Middle frontal gyrus (tissue), 1 donor: ENCODE results near the gene PTPRD.

Source experiments
- DNase-seq: peaks from one replicate; pipeline ENCODE4 v3.0.0-alpha.2; 2015; ENCODE audit warnings: low spot score; ENCODE audit errors: extremely low spot score

Gene PTPRD

DNA sequence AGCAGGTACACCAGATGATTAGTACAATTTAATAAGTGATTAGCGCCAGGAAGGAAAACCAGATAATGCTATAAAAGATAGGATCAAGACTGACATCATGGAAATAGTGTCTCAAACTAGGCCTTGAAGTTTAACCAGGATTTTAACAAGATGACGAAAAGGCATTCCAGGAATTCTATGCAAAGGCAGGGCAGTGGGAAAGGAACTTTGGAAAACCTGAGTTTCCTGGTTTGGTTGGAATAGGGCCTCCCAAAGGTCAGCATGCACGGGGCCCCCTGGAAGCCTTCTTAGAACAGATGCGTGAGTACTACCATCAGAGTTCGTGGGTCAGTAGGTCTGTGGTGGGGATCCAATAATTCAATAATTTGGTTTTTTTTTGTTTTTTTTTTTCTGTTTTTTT, 1878.0 kb downstream of the PTPRD start:
- DNase-seq: no peak

DNA sequence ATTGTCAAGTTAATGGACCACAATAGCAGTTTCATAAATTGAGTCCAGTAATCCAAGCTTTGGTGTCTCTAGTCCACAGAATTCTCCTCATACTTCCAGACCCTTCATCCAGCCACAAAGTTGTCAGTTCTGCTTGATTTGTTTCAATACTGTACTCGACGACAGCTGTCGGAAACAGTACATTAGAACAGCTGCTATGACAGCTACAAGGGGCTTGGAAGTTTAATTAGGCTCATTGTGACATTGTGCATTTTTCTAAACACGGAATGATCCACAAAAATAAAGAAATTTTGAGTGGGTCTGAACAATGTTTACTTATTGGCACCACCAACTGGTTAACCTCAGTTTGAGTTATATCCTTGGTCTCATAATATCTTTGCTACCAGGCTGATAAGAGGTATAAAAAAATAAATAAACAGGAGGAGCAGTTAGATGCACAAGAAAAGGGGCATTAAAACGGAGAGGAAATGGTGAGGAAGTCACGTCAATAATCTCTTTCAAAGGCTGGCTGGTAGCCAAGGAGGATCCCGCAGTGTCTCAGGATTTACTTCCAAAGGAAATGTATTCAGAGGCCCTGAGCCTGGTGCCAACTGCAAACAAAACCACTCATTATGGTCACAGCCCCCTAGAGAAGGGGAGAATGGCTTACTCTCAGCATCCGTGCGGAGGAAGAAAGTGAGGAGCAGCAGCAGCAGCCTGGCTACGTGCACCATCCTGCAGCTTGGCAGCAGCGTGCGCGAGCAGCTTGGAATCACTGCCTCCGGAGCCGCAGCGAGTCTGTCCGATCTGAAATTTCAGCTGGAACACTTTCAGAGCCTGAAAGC, 1879.5 kb downstream of the PTPRD start:
- peak; percentile 70 for DNase-seq

DNA sequence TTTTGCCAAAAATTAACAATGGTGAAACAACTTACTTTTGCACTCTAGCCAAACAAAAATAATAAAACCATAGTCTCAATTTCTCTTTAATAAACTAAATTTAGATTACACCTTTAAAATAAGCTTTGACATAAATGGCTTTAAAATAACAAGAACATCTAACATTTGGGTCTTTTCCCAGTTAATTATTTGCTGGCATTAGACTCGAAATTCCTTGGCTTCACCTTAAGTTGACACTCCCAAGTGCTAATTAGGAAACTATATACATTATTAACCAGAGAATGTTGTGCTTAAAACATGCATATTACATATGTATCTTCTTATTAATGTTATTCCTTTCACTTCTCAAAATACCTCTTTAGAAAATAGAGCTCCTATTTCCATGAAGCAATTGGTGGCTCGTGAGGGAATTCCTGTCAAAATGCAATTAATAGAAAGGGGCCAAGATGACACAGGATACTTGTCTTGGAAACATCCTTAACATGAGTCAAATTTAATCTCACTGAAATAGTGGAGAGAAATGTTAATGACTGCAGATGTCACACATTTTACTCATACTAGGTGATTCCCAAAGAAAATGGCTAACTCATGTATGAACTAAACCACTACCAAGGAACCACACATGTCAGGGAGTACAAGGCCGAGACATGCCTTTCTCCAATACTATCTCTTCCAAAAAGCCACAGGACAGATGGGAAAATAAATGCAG, 1880.3 kb downstream of the PTPRD start:
- DNase-seq: no peak

DNA sequence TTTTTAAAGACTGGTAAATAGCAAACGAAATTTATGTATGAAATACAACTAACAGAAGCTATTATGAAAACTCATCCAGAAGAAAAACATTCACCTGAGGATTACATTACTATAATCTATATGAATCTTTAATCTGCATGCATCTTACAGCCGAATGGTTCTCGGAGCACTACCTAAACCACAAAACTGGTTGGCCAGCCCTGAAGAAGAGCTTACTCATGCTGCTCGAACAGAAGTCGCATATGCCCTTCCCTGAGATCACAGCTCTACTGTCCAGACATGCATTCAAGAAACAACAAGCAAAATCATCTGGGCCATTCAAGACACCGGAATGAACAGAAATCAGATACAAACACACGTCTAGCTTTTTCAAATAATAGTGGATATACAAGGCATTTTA, 1882.2 kb downstream of the PTPRD start:
- DNase-seq: no peak

DNA sequence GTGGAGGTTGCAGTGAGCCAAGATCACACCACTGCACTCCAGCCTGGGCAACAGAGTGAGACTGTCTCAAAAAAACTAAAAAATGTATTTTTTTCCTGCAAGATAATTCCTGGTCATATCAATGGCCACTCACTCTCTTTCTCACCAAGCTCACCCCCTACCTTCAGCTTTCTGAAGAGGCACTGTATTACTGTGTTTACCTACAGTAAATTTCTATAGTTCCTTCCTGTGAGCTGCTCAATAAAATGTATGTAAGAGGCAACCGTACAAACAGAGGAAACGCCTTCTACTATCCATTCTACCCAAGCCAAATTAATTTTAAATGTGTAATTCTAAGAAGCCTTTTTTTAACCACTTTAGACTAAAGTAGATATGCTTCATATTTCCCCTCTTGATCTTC, 1883.9 kb downstream of the PTPRD start:
- no peak for DNase-seq

DNA sequence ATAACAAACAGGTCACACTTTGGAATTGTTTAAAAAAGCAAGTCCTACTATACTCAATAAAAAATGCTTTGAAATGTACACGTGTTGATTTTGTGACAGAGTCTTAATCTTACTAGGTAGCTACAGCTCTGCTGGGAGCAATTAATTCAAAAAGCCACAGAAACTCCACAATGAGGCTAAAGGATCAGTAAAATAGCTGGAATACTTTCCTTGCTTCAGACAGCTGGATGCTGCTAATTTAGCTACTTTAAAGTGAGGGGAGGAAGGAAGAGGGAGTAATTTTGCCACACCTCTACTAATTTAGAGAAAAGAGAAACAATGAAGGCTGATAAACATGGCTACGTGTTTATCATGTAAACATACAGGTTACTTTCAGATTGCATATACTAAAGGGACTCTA, 1885.6 kb downstream of the PTPRD start:
- no peak for DNase-seq

DNA sequence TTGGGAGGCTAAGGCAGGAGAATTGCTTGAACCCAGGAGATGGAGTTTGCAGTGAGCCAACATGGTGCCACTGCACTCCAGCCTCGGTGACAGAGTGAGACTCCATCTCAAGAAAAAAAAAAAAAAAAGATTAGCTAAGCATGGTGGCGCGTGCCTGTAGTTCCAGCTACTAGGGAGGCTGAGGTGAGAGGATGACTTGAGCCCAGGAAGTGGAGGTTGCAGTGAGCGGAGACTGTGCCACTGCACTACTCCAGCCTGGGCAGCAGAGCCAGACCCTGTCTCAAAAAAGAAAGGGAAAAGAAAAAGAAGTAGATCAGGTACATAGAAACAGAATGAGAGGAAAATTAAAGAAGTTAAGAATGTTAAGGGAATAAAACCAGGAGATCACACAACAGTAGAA, 1886.1 kb downstream of the PTPRD start:
- no peak for DNase-seq

DNA sequence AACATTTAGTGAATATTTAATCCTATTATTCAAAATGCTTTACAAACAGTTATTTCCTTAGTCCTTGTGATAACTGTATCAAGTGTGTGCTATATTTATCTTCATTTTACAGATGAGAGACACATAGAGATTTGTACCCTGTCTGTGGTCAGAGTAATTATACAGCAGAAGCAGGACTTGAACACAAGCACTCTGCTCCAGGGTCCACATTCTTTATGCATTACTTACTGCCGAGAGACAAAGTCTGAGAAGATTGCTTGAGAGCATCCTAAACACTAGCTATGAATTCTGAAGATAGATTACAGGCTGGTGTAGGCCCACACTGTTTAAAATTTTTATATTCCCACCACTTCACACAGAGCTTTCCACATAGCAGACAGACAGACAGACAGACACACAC, 1887.2 kb downstream of the PTPRD start:
- no peak for DNase-seq

DNA sequence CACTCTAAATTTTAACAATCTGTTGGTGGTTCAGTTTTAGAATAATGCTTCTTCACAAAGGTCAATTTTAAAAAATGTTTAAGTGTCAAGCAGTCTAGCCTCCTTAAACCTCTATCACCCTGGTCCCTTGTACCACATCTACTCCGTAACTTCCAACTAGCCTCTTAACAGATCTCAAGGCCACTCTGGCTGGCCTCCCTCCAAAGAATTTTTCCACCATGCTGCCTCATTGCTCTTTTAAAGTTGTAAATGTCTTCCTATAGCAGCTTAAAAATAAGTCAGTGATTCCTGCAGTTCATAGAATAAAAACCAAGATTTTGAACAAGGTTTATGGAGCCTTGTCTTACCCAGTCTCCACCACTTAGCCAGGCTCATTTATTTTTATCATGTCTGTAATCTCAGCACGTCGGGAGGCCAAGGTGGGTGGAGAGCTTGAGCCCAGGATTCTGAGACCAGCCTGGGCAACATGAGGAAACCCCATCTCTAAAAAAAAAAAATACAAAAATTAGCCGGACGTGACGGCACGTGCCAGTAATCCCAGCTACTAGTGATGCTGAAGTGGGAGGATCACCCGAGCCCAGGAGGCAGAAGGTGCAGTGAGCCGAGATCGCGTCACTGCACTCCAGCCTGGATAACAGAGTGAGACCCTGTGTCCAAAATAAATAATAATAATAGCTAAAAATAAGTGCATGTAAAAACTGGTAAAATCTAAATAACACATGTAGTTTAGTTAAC, 1888.4 kb downstream of the PTPRD start:
- no peak for DNase-seq

DNA sequence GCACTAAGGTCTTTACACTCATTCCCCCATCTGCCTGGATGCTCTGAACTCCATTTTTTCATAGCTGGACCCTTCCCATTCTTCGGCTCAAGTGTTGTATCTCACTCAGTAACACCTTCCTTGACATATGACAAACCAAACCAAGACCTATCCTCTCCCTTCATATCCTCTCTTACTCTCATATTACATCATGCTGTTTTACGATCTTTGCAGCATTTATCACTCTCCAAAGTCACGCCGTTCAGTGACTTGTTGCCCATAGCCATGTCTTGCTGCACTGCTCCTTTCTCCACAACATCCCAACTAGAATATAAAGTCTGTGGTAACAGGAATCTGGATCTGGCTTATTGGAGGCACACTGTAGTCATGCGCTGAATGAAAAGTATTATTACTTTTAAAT, 1889.6 kb downstream of the PTPRD start:
- DNase-seq: no peak

DNA sequence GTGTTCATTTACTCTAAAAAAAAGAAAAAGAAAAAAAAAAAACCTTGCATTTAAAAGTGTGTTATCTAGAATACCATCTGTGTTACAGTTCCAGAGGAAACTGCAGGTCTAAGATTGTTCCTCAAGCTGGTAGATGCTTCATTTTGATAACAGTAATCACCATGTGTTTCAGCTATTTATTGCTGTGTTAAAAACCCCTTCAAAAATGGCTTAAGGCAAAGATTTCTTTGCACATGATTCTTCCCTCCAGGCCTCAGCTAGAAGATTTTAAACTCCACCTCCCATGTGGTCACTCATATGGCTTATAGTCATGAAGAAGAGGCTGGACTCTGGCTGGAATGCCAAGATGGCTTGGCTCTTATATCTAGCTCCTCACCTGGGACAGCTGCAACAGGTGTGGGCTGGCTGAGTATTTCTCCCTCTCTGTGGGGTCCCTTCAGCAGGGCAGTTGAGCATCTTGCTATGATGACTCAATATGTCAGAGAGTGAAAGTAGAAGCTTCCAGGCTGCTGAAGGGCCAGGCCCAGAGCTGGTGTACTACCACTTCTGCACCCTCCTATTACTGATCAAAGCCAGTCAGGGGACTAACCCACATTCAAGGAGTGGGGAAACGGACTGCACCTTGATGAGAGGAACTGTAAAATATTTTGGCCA, 1892.8 kb downstream of the PTPRD start:
- DNase-seq: no peak

DNA sequence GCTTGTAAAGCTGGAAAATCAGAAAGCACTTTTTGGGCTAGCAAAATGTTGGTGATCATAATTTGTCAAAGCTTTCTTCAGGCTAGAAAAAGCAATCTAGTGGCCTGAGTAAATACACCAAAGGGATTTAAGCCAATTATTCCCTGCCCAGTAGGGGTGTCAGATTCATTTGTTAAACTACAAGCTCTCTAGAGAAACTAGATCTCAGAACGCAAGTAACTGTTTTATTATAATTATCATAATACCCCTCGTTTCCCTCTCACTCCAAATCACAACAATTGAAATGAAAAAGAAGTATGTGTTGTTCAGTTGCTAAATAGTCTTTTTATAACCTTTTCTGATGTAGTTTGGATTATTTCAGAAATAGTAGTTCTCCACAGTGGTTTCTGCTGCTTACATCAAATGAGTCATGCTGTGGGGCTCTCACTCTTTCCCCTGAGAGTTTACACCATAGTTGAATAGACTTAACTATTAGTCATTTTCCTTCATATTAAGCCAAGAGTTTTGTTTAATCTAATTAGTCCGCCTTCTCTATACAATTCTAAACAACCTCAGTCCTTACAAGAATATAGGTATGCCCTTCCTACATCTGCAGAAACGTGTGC, 1894.6 kb downstream of the PTPRD start:
- DNase-seq: no peak

DNA sequence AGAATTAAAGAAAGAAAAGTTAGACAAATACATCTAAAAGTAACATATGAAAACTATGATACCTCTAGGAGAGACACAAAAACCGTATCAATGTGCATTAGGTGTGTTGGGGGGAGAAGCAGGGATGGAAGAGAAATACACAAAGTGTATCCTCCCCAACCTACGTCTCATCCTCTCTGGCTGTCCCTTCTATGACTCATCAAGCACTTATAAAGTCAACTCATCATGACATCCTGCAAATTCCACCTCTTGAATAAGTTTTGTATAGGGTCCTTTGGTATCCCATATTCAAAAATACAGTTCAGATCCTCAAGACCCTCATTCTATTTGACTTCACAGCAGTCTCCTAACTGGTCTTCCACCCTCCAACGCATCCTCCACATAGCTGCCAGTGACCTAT, 1895.7 kb downstream of the PTPRD start:
- DNase-seq: no peak

DNA sequence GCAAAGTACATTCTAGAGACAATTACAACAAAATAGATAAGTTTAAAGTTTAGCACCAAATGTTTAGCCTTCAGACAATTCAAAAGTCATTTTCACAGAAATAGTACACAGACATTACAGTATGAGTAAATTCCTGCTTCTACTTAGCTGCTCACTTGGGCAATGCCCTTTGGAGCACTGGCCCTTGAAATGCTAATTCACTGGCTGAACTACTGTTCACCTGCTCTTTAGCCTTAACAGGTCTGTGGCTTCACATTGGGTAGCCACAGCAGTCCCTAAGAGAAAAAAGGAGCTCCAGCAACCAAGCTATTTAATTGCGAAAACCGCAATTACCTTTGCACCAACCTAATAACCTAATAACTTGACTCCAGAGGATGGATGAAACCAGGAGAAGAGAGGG, 1897.0 kb downstream of the PTPRD start:
- DNase-seq: no peak

DNA sequence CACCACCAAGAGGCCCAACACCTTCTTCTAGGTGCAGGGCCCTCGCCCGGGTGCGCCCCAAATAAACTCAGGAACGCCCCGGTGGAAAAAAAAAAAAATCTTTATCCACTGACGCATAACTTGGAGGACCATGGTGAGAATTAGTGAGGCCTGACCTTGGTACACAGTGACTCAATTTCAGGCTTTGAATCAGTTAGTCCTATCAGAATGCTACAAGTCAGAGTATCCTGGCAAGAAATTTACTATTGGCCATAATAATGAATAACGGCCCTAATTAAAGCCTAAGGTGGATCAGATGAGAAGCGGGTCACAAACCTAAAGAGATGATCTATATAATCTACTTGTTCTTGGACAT, 1899.0 kb downstream of the PTPRD start:
- no peak for DNase-seq

DNA sequence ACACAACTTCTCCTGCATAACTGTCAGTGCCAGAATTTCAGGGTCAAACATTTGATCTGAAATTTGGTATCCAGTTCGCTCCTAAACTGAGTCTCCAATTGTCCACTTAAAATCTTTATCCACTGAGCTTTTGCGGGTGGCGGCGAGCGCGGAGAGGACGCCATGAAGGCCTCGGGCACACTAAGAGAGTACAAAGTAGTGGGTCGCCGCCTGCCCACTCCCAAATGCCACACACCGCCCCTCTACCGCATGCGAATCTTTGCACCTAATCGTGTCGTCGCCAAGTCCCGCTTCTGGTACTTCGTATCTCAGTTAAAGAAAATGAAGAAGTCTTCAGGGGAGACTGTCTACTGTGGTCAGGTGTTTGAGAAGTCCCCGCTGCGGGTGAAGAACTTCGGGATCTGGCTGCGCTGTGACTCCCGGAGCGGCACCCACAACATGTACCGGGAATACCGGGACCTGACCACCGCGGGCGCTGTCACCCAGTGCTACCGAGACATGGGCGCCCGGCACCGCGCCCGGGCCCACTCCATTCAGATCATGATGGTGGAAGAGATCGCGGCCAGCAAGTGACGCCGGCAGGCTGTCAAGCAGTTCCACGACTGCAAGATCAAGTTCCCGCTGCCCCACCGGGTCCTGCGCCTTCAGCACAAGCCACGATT, 1899.5 kb downstream of the PTPRD start:
- no peak for DNase-seq

DNA sequence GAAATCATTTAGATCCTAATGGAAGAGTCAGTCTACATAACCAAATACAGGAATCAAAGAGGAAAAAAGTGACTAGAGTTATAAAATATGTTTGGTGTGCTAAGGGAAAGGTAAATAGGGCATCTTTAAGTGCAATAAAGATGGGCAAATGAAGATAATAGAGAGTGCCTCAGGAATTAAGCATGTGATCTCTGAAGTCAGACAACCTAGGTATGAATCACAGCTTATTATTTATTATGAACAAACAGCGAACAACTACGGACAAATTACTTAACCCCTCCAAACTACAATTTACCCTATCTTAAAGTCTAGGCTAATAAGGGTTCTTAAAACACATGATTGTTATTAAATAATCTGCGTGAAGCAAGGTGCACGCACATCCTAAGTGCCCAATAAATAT, 1903.1 kb downstream of the PTPRD start:
- DNase-seq: no peak

DNA sequence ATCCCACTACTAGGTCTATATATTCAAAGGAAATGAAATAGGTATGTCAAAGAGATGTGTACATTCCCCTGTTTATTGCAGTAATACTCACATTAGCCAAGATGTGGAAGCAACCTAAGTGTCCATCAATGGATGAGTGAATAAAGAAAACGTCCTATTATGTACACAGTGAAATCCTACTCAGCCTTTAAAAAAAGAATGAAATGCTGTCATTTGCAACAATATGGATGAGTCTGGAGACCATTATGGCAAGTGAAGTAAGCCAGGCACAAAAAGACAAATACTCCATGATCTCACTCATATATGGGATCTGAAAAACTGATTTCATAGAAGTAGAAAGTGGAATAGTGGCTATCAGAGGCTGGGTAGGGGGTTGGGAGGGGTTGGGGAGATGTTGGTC, 1904.1 kb downstream of the PTPRD start:
- DNase-seq: no peak

DNA sequence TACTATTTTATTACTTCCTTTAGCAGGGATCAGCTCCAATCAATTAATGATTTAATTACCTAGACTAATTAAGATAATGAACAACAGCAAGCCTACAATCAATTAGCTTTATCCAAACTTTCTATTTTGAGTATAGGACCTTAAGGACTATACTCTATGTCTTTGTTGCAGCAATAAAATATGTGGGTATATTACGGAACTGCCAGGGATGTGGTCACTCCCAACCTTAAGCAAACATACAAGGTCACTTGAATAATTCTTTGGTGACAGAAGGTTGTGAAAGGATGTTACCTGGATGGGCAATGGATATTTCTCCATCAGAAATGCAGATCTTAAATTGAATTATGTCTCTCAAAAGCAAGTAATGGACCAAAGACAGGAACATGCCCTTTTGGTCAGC, 1905.8 kb downstream of the PTPRD start:
- no peak for DNase-seq

DNA sequence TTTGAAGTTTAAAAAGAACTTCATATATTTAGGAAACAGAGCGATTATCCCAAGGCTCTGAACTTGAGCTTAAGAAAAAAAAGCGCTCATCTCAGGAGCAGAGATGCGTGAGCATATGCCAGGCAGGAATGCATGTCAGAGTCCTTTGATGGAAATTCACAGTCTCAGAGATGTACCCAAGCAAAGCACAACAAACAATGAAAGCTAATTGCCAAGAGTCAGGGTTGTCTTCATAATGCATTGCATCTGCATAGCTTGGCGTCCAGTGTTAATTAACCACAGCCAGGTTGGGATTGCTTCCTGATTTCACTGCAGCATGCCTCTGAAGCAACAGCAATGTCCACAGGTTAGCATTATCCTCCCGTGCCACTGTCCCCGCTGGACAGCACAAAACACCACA, 1906.3 kb downstream of the PTPRD start:
- no peak for DNase-seq

DNA sequence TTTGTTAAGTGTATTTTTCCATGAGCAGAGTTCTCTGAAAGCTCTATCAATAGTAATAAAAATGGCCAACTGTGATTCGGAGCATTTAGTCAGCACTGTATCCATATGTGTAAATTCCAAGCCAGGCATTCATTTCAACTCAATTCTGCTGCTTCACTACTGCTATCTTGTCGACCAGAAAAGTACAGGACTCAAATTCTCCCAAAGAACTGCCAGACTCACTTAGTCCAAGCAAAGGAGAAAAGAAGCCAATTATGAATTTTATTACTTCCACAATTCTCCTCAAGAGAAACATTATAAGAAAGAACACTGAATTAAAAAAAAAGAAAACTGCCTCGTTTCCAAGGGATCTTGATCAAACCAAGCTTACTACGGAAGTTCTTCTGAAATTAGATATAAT, 1906.9 kb downstream of the PTPRD start:
- no peak for DNase-seq
